Ureter (tissue), 1 donor: Measurements from ENCODE around the gene GSG1L. TPM values are rescaled to one million over a fixed set of nuclear protein-coding genes. Genes with fewer than 3 reads are reported as not detected.

Source experiments
- DNase-seq: peaks from one replicate; pipeline ENCODE4 v3.0.0-alpha.2; 2020; ENCODE audit warnings: low spot score
- total RNA-seq: library from RNA; stranded (reverse); gene quantifications from one replicate; pipeline ENCODE4 v1.2.4, GENCODE V29; 2023
- donor health status: DM: yes; HTN: yes; CAD: no.

GSG1L gene
- total RNA-seq, 1 donor from 2014 or later = 0.21 TPM

GRCh38 chr16:27852681-27853080 lies 210.8 kb downstream of the GSG1L start:
- no peak for DNase-seq

GRCh38 chr16:27852116-27852515 lies 211.4 kb downstream of the GSG1L start:
- DNase-seq = no peak

GRCh38 chr16:27851586-27851985 lies 211.9 kb downstream of the GSG1L start:
- DNase-seq = no peak

GRCh38 chr16:27849621-27850020 lies 213.9 kb downstream of the GSG1L start:
- no peak for DNase-seq

- no peak for DNase-seq
These were observed 216.4 kb downstream of the GSG1L start for GRCh38 chr16:27847030-27847550.

GRCh38 chr16:27844826-27845225 lies 218.7 kb downstream of the GSG1L start:
- no peak for DNase-seq

- DNase-seq = no peak
These were observed 219.7 kb downstream of the GSG1L start for GRCh38 chr16:27843800-27844199.

- no peak for DNase-seq
These were observed 221.6 kb downstream of the GSG1L start for GRCh38 chr16:27841911-27842310.

GRCh38 chr16:27841061-27841801 lies 222.3 kb downstream of the GSG1L start:
- DNase-seq = no peak

GRCh38 chr16:27840311-27841060 lies 223.0 kb downstream of the GSG1L start:
- no peak for DNase-seq

GRCh38 chr16:27839419-27839818 lies 224.1 kb downstream of the GSG1L start:
- no peak for DNase-seq

- no peak for DNase-seq
These were observed 224.9 kb downstream of the GSG1L start for GRCh38 chr16:27838536-27839175.

GRCh38 chr16:27829975-27830374 lies 233.5 kb downstream of the GSG1L start:
- no peak for DNase-seq

GRCh38 chr16:27828671-27829070 lies 234.8 kb downstream of the GSG1L start:
- DNase-seq = no peak

- DNase-seq = no peak
These were observed 235.7 kb downstream of the GSG1L start for GRCh38 chr16:27827765-27828164.

- no peak for DNase-seq
These were observed 236.6 kb downstream of the GSG1L start for GRCh38 chr16:27826893-27827289.

- DNase-seq = no peak
These were observed 237.2 kb downstream of the GSG1L start for GRCh38 chr16:27826081-27826892.

GRCh38 chr16:27824786-27825185 lies 238.7 kb downstream of the GSG1L start:
- DNase-seq = no peak

GRCh38 chr16:27824006-27824405 lies 239.5 kb downstream of the GSG1L start:
- DNase-seq = no peak

- no peak for DNase-seq
These were observed 240.1 kb downstream of the GSG1L start for GRCh38 chr16:27823421-27823820.

GRCh38 chr16:27822996-27823395 lies 240.5 kb downstream of the GSG1L start:
- DNase-seq = no peak

- DNase-seq = no peak
These were observed 241.0 kb downstream of the GSG1L start for GRCh38 chr16:27822529-27822928.
